Tibial nerve (tissue), 4 donors: Measurements from ENCODE around the gene NBAS. TPM values are rescaled to one million over a fixed set of nuclear protein-coding genes. Genes with fewer than 3 reads are reported as not detected.

ENCODE experiments used
- DNase-seq, 2 donors: peaks; one replicate each; pipeline ENCODE4 v3.0.0-alpha.2; 2019; ENCODE audit warnings: low spot score in 2 of 2
- H3K27ac ChIP-seq, 4 donors: fragments of 200-600 bp; sonication (generic) in 3 of 4; one replicate each; pipeline ENCODE4 v1.5.1; 2017 to 2019; ENCODE audit warnings: mild to moderate bottlenecking in 1 of 4
- H3K27me3 ChIP-seq, 2 donors: fragments of 200-600 bp; sonication (generic) in 1 of 2; one replicate each; pipeline versions ENCODE4 v1.5.1 to v1.6.0; 2017 to 2019
- H3K36me3 ChIP-seq, 3 donors: fragments of 200-600 bp; sonication (generic); one replicate each; pipeline ENCODE4 v1.5.1; 2018 to 2019
- H3K4me1 ChIP-seq, 4 donors: fragments of 200-600 bp; sonication (generic) in 3 of 4; one replicate each; pipeline ENCODE4 v1.5.1; 2017 to 2019
- H3K4me3 ChIP-seq, 4 donors: fragments of 200-600 bp; sonication (generic) in 3 of 4; one replicate each; pipeline ENCODE4 v1.5.1; 2017 to 2019; ENCODE audit warnings: mild to moderate bottlenecking in 1 of 4, moderate library complexity in 1 of 4
- H3K9me3 ChIP-seq, 4 donors: fragments of 200-600 bp; sonication (generic) in 3 of 4; one replicate each; pipeline ENCODE4 v1.5.1; 2017 to 2019
- EP300 ChIP-seq, 2 donors: sonication (generic); formaldehyde crosslinking; IDR thresholded peaks; one replicate each; pipeline ENCODE4 v1.6.1; 2017; ENCODE audit warnings: antibody characterized with exemption in 2 of 2, mild to moderate bottlenecking in 1 of 2
- POLR2A ChIP-seq, 2 donors: fragments of 450-650 bp; IDR thresholded peaks; one replicate each; pipeline ENCODE4 v1.6.1; 2017; ENCODE audit warnings: antibody characterized with exemption in 2 of 2, mild to moderate bottlenecking in 2 of 2, moderate library complexity in 2 of 2
- WGBS, 2 donors: methylation state at CpG; one replicate each; pipeline ENCODE4 v1.1.5; 2018; 5-methylcytosine and 5-hydroxymethylcytosine counted together
- total RNA-seq, 4 donors: library from RNA; depleted of rRNA; stranded (reverse); fragments of >200 nt; gene quantifications; one replicate each; pipeline ENCODE4 v1.1.0, GENCODE V29; 2016
- TF ChIP-seq, protein P1 (sequence below), 5 experiments: fragments of 200-600 bp in 3 of 5; fragments of 450-650 bp in 2 of 5; sonication (generic) in 3 of 5; IDR thresholded peaks; one replicate each; pipeline ENCODE4 v1.5.1; 2016 to 2019; ENCODE audit warnings: antibody characterized with exemption in 5 of 5, mild to moderate bottlenecking in 3 of 5, moderate library complexity in 2 of 5

Gene NBAS
- total RNA-seq, 4 donors from 2014 or later, result 49.0 to 59.1 (median 55.1) TPM

DNA sequence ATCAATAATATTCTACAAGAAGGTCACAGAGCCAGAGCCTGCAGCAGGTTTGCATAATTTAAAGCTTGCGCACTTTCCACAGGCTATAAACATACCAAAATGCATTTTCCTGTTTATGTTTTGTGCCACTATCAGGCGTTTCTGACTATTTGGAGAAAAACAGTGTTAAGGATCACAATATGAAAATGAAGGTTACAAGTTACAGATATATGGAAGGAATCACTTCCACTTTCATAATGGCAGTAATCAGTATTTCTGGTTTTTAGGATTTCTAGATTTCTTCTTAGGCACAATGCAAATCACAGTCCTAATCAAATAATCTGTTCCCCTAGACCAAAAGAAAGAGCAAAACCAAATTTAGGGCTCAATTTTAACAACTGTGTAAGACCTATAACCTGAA is 279.5 kb downstream of the NBAS start:
- no peak for DNase-seq
- TF ChIP-seq, protein P1, sequence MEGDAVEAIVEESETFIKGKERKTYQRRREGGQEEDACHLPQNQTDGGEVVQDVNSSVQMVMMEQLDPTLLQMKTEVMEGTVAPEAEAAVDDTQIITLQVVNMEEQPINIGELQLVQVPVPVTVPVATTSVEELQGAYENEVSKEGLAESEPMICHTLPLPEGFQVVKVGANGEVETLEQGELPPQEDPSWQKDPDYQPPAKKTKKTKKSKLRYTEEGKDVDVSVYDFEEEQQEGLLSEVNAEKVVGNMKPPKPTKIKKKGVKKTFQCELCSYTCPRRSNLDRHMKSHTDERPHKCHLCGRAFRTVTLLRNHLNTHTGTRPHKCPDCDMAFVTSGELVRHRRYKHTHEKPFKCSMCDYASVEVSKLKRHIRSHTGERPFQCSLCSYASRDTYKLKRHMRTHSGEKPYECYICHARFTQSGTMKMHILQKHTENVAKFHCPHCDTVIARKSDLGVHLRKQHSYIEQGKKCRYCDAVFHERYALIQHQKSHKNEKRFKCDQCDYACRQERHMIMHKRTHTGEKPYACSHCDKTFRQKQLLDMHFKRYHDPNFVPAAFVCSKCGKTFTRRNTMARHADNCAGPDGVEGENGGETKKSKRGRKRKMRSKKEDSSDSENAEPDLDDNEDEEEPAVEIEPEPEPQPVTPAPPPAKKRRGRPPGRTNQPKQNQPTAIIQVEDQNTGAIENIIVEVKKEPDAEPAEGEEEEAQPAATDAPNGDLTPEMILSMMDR (IDR thresholded peaks at IDR 0.05), result no peak
- no peak for TF ChIP-seq POLR2A (IDR thresholded peaks at IDR 0.05)
- no peak for TF ChIP-seq EP300 (IDR thresholded peaks at IDR 0.05)
- no peak overlapping the region for H3K27ac ChIP-seq
- no peaks in the 10 kb centered on the region for H3K27me3 ChIP-seq
- no peak overlapping the region for H3K4me3 ChIP-seq
- 94 to 95% methylated on average over 2 of the region's 2 CpGs for WGBS, 2 donors
- H3K4me1 ChIP-seq, result no peaks in the 10 kb centered on the region
- peaks cover 0 to 52% (median under 1%) of the 10 kb centered on the region in 3 donors for H3K36me3 ChIP-seq
- H3K9me3 ChIP-seq, result no peaks in the 10 kb centered on the region

DNA sequence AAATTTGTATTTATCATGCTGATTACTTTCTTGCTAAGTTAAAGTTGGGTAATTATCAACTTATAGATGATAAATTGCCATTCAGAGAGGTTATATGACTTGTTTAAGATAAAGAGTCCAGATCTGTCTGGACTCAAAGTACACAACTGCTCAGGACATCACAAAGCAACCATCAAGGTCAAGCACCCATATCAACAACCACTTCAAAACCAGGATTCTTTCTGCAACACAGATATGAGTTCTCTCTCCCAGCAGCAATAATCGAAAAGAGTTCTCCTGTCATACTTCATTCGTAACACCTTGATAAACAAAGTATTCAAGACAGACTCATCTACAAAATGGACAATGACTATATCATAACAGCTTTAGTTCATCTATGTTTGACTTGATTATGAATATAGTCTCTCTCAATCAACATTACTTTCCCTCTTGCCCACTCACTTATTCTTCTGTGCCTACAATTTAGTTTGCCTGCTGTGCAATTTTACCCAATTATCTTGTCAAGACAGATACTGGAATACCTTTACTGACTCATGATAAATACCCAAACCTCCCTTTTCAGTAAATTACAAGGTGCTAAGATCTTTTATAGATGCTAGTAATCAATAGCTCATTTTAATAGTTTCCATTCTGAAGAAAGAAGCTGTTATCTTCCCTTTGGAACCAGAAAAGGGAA is 281.8 kb downstream of the NBAS start:
- DNase-seq, result no peak
- Histone ChIP-seq H3K9me3 (no peaks in the 10 kb centered on the region), H3K4me3 (no peak overlapping the region), H3K27me3 (no peaks in the 10 kb centered on the region), H3K4me1 (no peaks in the 10 kb centered on the region), H3K36me3 (peaks cover 0 to 53% (median 2%) of the 10 kb centered on the region in 3 donors), H3K27ac (no peak overlapping the region)
- WGBS, 2 donors, result 95 to 100% methylated on average over 2 of the region's 2 CpGs
- no peak for TF ChIP-seq EP300 (IDR thresholded peaks at IDR 0.05)
- TF ChIP-seq, protein P1 (IDR thresholded peaks at IDR 0.05), result no peak

DNA sequence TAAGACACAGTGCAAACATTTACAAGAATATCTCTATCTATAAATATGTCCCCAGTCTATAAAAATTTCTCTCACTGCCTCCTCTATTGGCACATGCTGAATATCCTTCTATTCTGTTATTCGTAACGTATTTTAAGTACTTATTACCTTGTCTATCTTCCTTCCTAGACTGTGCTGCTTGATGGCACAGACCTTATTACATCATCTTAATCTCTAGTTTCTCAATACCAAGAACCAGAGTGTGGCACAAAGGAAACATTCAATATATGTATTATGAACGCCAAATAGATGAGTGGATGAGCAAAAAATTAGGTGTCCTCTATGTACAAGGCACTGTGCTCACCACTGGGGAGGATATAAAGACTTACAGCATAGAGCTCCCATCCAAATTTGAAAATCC is 282.8 kb downstream of the NBAS start:
- H3K4me3 ChIP-seq, result no peak overlapping the region
- TF ChIP-seq POLR2A (IDR thresholded peaks at IDR 0.05) (no peak), EP300 (IDR thresholded peaks at IDR 0.05) (no peak)
- TF ChIP-seq, protein P1 (IDR thresholded peaks at IDR 0.05), result no peak
- H3K9me3 ChIP-seq, result no peaks in the 10 kb centered on the region
- H3K36me3 ChIP-seq, result peaks cover 0 to 47% (median 2%) of the 10 kb centered on the region in 3 donors
- H3K27me3 ChIP-seq, result no peaks in the 10 kb centered on the region
- DNase-seq, result no peak
- H3K4me1 ChIP-seq, result no peaks in the 10 kb centered on the region
- H3K27ac ChIP-seq, result no peak overlapping the region
- WGBS, 2 donors, result 86 to 88% methylated on average over 3 of the region's 3 CpGs

GRCh38 chr2:15275346-15275745 is 285.8 kb downstream of the NBAS start:
- Histone ChIP-seq H3K36me3 (peaks cover 0 to 33% (median 2%) of the 10 kb centered on the region in 3 donors), H3K27ac (no peak overlapping the region), H3K4me3 (no peak overlapping the region), H3K9me3 (no peaks in the 10 kb centered on the region), H3K27me3 (no peaks in the 10 kb centered on the region), H3K4me1 (peaks cover 0 to 15% (median 3%) of the 10 kb centered on the region in 4 donors)
- TF ChIP-seq POLR2A (IDR thresholded peaks at IDR 0.05) (no peak), EP300 (IDR thresholded peaks at IDR 0.05) (no peak)
- TF ChIP-seq, protein P1 (IDR thresholded peaks at IDR 0.05), result no peak
- 78 to 92% methylated on average over 2 of the region's 2 CpGs for WGBS, 2 donors
- no peak for DNase-seq

DNA sequence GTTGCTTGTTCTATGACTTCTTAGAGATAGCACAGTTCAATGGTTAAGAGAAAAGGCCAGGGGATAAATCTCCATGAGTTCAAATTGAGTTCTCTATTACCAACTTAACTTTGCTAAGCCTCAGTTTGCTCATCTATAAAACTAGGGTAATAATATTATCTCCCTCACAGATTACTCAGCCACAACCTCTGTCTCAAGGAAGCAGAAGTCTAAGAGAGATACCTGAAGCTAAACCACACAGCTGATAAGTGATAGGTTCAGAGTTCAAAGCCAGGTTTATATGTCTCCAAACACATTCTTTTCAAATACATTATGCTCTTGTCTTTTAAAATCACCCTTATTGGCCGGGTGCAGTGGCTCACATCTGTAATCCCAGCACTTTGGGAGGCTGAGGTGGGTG is 287.7 kb downstream of the NBAS start:
- Histone ChIP-seq H3K9me3 (no peaks in the 10 kb centered on the region), H3K27ac (peak overlapping the region in 2 of 4 donors; percentile 27 to 29), H3K4me1 (peaks cover 0 to 15% (median 3%) of the 10 kb centered on the region in 4 donors), H3K27me3 (no peaks in the 10 kb centered on the region), H3K4me3 (no peak overlapping the region), H3K36me3 (peaks cover 0 to 47% (median 2%) of the 10 kb centered on the region in 3 donors)
- TF ChIP-seq, protein P1 (IDR thresholded peaks at IDR 0.05), result no peak
- no peak for TF ChIP-seq EP300 (IDR thresholded peaks at IDR 0.05)
- no peak for TF ChIP-seq POLR2A (IDR thresholded peaks at IDR 0.05)
- WGBS, 2 donors, result 65 to 100% methylated on average over 1 of the region's 1 CpG
- no peak for DNase-seq
